Stimulated activated CD8-positive, alpha-beta memory T cell treated with anti-CD3 and anti-CD28 coated beads, Interleukin-7, amount 100 ng/mL, for 4 hours (primary cell): ENCODE data around the gene HOXA3.

Source experiments
- DNase-seq, 2 donors: peaks; one replicate each; pipeline ENCODE4 v3.0.0-alpha.2; 2020; ENCODE audit warnings: low read depth in 2 of 2

The HOXA3 gene

DNA sequence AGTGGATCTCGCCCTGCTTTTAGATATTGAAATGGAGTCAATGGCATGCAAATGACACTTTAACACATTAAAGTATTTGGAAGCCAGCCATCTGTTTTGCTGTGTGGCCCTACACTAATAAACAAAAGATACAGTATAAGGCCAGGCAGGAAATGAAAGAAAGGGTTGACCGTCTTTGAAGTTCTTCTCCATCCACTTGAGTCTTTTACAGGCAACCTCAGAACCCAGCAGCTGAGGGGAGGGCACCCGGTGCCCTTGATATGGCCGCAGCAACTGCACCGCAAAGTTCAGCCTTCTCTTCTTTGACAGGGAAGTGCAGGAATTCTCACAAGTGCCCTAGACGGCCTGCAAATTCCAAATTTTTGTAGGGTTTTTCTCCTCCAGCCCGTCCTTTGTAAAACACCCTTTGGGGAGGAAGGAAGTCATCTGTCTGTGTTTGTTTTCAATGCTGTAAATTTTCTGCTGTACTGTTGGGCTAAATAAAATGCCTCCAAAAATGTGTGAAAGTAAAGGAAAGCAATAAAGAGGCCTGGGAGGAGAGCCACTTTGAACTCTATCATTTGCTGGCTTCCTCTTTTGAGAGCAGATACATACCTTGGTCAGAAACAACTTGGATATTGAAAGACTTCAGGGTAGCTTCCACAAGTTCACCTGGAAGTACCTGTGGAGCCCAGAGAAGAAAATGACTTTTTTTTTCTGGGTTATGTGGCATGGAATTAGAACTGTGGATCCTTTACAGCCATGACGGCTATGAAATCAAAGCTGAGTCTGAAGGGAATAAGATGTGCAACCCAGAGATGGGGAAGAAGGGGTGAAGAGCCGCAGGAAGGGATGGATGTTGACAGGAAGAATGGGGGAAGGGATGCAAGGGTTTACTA, 60.2 kb downstream of the HOXA3 start:
- DNase-seq, result no peak

DNA sequence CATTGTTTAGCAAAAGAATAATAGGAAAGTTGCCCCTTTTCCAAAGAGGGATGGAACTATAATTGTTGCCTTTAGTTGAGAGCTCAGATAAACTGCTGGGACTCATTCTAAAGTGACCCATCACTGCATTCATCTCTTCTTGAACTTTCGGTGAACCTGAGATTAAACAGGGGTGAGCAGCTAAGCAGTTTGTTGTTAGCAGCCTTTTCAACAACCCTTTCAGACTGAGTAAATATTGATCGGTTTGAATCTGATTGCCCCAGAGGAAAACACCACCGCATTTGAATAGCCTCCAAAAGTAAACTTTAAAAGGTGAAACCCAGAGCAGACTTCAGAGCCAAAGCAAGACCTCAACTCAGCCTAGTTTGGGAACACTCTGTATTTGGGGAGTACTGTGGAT, 61.3 kb downstream of the HOXA3 start:
- no peak for DNase-seq

DNA sequence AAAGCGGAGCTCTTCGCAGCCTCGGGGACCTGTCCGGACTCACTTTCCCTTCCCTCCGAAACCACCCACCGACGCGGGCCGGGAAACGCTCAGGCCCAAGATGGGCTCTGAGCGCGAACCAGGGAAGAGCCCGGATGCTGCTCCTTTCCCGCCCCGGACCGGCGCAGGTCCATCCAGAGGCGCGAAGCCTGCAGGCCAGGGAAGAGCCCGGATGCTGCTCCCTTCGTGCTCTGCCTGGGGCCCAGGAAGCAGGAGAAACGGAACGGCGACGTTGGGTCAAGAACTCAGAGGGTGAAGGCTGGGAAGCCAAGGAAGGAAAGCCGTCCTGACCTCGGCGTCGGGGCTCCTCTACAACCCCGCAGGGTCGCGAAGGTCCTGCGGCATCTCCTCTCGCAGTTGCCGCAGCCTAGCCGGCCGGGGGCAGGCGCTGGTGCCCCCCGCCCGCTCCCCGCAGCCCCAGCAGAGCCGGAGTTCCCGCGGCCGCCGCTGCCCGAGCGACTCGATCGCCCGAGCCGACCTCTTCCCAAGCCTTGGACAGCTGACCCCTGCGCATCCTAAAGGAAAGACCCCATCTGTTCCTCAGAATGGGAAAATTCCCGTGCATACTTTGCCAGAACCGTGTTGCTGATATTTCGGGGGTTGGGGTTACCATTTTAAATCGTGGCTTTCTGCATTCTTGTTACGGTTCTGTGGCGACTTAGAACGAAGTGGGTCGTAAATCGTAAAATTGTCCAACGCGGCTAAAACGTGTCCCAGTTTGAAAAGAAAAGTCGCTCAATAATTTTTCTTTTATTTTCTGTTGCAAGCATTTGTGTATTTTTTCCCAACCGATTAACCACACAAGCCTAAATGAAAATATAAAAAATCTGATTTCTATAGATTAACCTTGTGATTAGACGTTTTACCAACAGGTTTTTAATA, 64.1 kb downstream of the HOXA3 start:
- DNase-seq, result no peak

DNA sequence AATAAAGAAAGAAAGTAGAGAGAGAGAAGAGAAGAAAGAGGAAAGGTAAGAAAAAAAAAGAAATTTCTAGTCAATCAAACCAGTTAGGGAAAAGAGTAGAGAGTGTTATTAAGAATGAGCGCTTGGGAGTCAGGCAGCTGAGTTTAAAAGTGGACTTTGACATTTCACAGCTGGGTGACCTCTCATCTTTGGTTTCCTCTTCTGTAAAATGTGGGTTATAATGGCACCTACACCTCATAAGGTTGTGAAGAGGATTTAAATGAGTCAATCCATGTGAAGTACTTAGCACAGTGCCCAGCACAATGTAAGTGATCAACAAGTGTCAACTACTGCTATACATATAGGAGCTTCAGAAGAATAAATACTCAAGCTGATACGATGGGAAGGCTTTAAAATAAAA, 68.7 kb downstream of the HOXA3 start:
- DNase-seq, result no peak

DNA sequence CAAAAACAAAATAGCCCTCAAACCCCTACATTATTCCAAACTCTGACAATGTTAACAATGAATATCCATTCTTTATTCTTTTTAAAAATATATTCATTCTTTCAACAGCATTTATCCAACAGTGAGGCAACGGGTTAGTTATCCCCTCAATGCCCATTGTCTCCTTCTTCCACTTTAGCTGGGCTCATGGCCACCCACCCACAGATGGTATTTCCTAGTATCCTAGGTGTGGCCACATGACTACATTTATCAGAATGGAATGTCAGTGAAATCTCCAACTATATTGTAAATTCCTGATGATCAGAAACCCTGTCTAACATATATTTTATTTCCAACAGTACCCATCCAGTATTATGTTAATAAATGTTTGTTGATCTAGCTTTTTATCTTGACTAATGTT, 70.2 kb downstream of the HOXA3 start:
- DNase-seq, result no peak

DNA sequence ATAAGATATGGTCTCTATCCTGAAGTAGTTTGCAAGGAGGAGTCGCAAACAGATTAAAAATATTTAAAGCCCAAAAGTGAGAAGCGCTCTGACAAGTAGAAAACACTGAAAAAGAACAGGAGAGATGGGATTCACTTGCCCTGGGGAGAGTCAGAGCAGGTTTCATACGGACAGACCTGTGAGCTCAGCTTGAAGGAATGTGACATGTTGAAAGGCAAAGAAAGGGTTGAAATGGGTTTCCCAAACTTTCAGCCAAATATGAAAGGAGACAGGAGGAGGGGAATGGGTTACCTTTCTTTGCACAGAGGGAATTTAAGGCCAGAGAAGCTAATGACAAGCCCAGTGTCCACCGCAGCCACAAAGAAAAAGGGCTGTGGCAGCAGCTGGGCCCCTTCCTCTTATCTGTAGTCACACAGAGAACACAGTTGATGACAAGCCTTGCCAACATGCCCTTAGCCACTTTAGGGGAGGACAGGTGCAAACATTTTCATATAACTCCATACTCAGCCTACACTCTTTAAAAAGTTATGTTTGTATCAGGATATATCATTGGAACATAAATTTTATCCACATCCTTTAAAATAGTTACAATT, 71.4 kb downstream of the HOXA3 start:
- DNase-seq, result no peak

DNA sequence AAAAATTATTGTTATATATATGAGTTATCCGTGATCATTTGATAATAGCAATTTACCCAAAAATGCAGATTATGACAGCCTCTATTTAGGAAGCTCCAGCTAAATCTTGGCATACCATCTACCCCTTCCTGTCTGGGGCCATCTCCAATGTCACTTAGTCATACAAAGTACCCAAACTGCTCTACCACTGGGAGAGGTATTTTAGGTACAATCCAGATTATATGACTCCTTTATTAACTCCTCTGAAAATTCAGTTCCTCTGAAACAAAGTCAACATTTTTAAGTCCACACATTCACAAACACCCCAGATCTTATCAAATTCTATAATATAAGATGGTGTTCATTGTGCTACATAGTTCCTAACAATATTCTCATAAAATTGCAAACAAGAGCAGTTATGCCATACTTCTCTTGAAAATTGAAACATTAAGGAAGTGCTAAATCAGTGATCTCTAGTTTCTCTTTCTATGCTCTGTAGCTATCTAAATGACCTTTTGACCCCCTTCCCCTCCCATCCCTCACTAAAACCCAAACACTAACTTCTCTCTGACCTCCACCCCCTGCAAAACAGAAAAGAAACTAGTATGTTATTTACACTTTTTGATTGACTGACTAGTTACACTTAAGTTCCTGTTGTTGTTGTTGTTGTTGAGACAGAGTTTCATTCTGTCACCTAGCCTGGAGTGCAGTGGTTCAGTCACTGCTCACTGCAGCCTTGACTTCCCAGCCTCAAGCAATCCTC, 73.0 kb downstream of the HOXA3 start:
- DNase-seq, result no peak

DNA sequence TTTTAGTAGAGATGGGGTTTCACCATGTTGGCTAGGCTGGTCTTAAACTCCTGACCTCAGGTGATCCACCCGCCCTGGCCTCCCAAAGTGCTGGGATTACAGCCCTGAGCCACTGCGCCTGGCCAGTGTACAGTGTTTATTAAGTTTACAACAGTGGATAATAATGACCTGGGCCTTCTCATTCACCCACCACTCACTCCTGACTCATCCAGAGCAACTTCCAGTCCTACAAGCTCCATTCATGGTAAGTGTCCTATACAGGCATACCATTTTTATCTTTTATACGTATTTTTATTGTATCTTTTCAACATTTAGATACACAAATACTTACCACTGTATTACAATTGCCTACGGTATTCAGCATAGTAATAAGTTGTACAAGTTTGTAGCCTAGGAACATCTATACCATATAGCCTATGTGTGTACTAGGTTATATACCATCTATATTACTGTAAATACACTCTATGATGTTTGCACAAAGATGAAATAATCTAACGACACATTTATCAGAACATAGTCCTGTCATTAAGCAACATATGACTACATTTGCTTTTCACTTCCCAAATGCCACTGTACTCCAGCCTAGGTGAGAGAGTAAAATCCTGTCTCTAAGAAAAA, 73.7 kb downstream of the HOXA3 start:
- DNase-seq, result no peak

DNA sequence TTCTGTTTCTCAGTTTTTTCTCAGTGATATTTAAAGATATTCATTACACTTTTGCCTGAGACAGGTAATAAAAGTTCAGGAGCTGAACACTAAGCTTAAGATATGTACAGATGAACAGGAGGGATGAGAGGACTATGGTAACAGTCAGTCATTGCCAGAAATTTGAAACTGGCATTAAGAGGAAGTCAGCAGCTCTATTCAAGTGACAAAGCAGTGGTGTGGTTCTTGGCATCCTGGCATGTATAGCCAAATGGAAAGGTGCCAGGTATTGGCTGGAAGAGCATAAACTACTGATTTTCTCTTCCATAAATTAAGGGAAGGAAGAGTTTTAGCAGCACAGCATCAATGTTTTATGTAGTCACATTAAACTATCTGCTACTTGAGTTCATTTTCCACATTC, 79.3 kb downstream of the HOXA3 start:
- no peak for DNase-seq

DNA sequence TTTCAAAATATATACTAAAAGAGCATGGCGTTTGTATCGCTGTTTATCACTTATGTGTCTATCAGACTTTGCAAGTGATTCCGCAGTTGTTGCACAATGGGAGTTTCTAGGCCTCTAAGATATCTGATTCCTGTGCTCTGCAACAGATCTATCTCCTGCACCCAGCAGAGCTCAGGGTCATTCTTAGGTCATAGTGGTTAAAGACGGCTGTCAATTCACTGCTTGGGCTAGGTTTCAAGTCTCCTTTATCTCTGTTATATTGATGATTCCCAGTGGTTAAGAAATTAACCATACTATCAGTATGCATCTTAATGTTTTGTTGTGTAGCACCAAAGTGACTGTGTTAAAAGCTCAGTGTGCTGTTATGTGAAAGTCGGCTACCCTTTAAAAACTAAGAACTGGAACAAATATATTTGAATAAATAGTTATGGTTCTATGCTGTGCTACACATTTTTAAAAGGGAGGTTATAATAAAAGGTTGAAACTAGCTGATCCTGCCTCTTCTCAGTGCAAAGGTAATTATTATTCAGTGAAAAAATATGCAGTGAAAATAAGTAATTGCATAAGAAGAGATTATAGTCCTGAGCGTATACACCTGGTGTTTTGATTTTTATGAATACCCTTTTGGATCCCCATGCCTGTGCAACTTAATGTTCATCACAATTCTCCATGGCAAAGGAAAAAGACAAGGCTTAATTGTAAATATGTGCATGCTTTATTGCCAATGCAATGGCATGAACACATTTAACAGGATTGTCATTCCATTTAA, 80.6 kb downstream of the HOXA3 start:
- no peak for DNase-seq

DNA sequence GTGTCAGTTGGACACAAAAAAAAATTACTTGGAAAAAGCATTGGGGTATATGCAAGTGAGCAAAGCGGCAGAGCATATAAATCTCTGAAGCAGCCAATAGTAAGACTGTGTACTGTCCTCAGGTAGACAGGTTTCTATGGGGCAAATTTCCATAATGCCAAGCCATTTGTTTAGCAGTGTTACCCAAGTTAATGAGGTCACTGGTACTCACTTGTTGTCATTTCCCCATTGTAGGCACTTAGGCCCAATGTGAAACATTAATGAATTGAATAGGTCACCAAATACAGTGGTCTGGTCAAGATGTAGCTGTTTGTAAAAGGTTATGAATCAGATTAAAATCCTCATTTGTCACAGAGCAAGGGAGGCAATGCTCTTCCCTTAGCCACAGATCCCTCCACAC, 84.1 kb downstream of the HOXA3 start:
- DNase-seq, result no peak

DNA sequence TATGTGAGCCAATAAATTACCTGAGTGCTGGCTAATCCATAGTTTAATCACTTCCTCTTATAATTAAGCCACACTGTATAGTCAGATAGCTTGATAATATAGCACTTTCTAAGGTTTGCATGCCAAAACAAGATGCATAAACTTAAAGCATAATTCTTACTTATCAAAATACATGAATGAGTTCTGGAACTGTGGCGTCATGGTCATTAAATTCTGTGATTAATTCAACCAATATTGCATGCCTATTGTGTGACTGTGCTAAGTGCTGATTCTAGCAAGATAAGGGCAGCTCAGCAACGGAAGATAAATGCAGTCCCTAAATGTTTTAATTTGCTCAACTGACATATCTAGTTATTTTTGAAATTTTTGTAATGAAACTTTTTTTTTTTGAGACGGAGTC, 86.2 kb downstream of the HOXA3 start:
- no peak for DNase-seq

DNA sequence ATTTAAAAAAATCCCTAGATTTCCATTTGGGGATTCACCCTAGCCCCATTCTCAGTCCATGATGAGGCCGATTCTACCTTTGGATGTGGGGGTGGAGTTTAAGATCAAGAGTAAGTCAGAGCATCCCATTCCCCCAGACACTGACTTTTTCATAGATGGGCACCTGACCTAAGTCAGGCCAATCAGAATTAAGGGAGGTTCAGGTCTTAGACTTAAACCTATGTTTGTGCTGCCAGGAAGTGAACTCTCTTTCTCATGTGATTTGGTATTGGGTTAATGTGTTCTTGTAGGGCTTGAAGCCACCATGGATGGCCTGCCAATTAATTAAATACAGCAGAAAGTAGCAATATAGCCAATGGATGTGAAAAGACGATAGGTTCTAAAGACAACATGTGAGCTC, 86.7 kb downstream of the HOXA3 start:
- no peak for DNase-seq

DNA sequence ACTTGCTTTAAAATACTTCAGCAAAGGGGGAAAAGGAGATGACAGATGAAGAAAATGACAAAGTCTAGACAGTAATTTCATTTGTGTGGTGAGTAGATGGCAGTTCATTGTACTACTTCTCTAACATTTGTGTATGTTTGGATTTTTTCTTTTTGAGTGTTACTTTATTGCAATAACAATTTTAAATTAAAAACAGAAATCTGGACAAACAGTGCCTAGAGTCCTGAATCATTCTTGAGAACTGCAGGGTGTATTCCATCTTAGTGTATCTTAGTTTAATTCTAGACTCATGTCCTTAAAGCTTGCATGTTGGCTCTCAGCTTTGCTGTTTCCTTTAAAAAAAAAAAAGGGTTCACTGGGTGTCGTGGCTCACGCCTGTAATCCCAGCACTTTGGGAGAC, 87.7 kb downstream of the HOXA3 start:
- no peak for DNase-seq

DNA sequence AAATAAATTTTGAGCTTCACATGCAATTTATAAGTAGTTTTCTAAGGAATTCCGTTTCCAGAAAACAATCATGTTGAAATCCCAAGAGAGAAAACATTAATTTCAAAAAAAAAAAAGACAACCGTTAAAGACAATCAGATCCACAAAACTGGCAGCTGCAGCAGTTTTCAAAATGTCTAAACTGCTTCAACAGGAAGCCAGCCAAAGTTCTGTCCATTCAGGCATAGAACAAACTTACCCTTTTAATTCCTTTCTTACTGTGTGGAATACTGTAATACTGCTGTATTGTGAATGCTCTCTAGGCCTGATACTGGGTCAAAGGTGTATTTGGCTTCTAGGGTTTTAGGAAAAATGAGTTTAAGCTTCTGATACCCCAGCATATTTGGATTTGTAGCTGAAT, 88.2 kb downstream of the HOXA3 start:
- no peak for DNase-seq

DNA sequence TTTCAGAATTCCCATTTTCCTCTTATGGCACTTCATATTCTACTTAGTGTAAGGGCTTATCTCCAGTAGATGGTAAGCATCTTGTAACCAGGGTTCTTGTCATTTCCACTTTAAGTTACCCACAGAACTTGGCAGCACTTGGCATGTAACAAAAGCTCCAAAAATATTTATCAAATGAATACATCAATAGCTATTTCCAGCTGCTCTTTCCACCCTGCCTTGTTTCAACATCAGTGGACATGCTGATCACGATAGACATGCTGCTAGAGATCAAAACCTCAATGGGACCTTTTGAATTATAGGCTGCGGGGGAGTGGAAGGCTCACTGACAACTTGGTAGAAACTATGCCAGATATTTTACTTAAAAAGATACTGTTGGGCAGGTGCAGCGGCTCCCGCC, 89.4 kb downstream of the HOXA3 start:
- no peak for DNase-seq
